OCI-LY7 (cell line): Measurements from ENCODE around the gene MAGIX.

ENCODE experiments used
- CTCF ChIP-seq: fragments of 200-600 bp; sonication (generic); conservative IDR thresholded peaks from 2 replicates; pipeline ENCODE4 v1.5.1; 2014; ENCODE audit warnings: mild to moderate bottlenecking, antibody characterized with exemption, low read length, moderate library complexity, mixed read lengths
- EZH2phosphoT487 ChIP-seq: fragments of 200-600 bp; sonication (generic); IDR thresholded peaks from 2 replicates; pipeline ENCODE4 v1.6.1; 2018; ENCODE audit warnings: low read depth, borderline replicate concordance, mild to moderate bottlenecking, mixed run types, antibody characterized with exemption, low read length, moderate library complexity, mixed read lengths

GRCh38 chrX:49155243-49155899 is 7.2 kb upstream of the MAGIX start:
- TF ChIP-seq CTCF (no peak), EZH2phosphoT487 (no peak)
